A549 treated with CORT108297 at 1 μM for 4 hours (cell line): Measurements from ENCODE around the gene CLVS2. TPM values are rescaled to one million over a fixed set of nuclear protein-coding genes. Genes with fewer than 3 reads are reported as not detected.

Experiments used
- total RNA-seq: library from RNA; stranded (reverse); fragments of 200-300 nt; extraction: Qiagen RNA extraction; gene quantifications from 5 replicates; pipeline ENCODE4 v1.2.3, GENCODE V29; 2022

CLVS2 gene, protein sequence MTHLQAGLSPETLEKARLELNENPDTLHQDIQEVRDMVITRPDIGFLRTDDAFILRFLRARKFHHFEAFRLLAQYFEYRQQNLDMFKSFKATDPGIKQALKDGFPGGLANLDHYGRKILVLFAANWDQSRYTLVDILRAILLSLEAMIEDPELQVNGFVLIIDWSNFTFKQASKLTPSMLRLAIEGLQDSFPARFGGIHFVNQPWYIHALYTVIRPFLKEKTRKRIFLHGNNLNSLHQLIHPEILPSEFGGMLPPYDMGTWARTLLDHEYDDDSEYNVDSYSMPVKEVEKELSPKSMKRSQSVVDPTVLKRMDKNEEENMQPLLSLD
- total RNA-seq, result 0.08 to 0.16 TPM (median 0.14 TPM) in 5 replicates

DNA sequence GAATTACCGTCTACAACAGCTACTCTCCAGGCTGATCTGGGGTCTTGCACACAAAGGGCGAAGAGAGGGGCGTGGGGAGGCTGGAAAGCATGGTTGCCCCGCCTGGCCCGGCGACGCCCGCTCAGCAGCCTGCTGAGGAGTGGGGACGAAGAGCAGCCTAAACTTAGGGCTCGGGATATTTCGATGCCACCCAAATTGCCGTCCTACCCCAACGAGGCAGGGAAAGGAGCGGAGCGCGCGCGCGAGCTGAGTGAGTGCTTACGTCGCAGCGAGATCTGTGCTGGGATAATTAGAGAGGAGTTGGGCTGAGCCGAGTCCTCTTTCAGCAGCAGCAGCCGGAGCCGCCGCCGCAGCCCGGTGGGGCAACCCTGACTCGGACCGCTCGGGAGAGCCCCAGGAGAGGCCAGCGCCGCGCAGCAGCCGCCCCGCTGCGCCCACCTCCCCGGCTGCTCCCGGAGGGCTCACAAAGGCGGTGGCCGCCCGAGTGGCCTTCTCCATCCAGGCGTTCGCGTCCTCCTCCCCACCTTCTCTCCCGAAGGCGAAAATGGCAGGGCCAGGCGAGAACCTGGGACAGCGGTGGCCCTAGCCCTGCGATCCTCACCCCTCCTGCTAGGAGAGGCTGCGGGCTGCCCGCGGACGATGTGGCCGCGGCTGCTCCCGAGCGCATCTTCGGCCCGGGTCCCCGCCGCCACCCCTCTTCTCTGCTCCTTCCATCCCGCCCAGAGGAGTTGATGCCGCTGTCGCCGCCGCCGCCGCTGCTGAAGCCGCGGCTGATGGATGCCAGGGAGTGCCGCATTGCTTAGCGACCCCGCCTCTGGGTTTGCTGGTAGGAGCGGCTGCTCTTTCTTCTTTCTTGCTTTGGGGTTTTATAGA lies at the start of gene CLVS2:
CLVS2 (plus strand) TSS at position 315 of the 873 bp plus-strand sequence. CDS start 1,543 bp downstream, outside the sequence.

Other genes starting within 250 kb of the CLVS2 start
- not detected in 5 replicates for gene FABP7, start 216.5 kb upstream of the CLVS2 start, total RNA-seq
- gene SMPDL3A, start 207.0 kb upstream of the CLVS2 start, total RNA-seq, result 2.3 to 3.1 TPM (median 3.0 TPM) in 5 replicates